Posterior cingulate gyrus (tissue), 11 donors: ENCODE results near the gene GALC.

ENCODE experiments used
- DNase-seq, 10 donors: peaks; one replicate each; pipeline versions ENCODE4 v3.0.0 to v3.0.0-alpha.2; 2020 to 2021; ENCODE audit warnings: mixed read lengths in 3 of 10
- intact Hi-C: fragments of 100-400 bp; cut with DNase I; formaldehyde crosslinking; loops from one replicate; pipeline ENCODE4 v1.15.1; 2023

GALC gene

DNA sequence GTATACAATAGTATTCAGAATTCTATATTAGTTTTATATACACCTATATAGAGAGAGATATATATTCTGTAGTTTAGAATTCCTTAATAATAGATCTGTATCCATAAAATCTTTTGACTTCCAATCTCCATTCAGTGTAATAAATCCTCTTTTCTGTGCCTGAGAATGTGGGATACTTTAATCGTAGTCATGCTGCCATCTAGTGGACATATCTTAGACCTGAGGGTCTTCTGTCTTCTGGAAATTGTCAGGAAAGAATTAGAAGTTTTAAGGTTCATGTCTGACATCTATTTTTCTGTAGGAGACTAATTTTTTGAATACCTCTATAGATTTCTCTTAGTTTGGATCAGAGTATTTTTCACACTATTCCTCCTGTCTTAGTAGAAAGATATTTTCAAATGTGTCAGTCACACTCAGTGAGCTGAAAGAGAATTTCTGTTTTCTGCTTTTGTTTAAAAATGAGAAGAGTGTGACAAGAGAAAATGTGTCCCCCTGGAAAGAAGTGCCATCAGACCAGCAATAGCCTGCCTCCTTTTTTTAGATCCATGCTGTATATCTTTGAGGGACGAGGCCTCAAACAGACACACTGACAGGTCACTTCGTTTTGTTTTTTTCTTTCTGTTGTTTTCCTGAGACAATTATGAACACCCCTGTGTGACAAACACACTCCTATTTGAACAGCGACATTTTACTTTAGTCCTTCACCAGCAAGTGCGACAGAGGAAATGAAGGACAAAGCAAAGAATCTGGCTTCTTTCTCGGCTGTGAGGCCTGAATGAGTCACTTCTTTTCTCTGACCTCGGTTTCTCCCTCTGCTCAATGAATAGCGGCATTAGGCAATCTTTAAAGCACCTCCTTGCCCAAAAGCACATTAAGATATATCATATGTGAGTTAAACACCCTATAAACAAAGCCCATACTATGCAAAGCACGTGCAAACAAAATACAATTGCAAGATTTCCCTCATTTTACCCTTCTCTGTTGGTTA, 96.3 kb downstream of the GALC start:
- no peak for DNase-seq
- intact Hi-C loops = loop anchor here (2.0 to 5.0 kb wide), 2 partner anchors 89 to 152 kb away; no protein-coding TSS in a partner anchor

DNA sequence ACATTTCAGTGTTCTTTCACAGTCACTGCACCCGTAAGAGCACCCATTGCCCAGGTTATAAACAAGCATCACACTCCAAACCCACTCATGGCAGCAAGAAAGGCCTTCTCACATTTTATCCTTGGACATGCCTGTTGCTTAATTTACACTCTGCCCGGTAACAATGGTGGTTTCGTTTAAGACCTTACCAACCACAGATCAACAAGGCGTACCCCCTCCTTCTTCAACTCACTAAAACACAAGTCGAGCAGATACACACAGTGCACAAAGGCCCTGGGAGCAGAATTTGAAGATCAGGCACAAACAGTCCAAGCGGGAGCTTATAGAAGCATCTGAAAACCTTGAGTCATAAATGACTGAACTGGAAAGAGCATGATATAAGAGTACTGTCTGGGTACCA, 98.1 kb downstream of the GALC start:
- intact Hi-C loops = loop anchor here (5.0 kb wide), 1 partner anchor 88 kb away; no protein-coding TSS in a partner anchor
- no peak for DNase-seq

DNA sequence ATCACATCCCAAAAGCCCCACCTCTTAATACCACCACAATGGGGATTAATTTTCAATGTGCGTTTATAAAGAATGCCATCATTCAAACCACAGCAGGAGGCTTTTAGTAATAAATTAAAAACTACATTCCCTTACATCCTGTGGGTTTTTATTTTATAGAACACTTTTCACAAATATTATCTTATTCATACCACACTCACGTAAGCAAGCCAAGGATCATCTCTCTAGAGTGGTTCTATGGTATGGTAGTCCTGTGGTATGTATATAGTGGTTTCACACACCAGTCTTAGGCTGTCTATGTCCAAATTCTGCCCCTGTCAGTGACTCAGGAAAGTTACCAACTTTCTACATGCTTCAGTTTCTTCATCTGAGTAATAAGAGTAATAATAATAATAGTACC, 100.2 kb downstream of the GALC start:
- intact Hi-C loops = no loop called here

DNA sequence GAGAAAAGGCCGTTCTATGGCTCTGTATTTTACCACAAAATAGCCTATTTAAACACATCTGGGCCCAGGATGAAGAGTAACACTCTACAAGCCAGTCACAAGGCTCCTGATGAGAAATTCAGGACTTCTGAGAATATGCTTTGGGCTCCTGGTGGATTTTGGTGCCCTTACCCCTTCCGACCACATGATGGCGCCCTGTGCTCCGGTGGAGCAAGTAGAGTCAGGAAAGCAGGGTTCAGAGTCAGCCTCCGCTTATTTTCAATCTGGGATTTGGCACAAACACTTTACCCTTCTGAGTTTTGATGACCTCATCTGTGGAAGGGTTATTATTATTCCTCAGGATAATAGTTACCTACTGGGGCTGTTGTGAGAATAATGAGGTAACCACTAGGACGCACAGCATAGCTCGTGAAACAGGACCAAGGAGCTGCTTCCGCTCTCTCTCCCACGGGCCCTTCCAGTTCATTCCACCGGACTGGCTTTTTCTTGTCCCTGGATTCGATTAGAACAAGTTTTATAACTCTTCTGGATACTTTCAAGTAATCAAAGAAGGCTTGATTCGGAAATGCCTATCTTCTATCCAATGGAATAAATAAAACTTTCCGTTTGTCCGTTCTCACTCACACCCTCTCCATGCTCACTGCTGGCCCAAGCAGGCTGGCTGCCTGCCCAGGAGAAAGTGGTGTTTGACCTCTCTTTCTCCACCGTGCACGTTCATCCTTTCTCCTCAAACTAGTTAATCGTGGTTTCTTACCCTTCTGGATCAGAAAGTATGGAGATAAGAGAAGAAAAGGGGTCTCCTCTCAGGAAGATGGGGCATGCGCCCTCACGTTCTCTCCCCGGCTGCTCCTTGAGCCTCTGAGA, 104.6 kb downstream of the GALC start:
- DNase-seq = no peak

More for the DNA sequence above, 100.2 kb downstream of the GALC start:
- no peak for DNase-seq

DNA sequence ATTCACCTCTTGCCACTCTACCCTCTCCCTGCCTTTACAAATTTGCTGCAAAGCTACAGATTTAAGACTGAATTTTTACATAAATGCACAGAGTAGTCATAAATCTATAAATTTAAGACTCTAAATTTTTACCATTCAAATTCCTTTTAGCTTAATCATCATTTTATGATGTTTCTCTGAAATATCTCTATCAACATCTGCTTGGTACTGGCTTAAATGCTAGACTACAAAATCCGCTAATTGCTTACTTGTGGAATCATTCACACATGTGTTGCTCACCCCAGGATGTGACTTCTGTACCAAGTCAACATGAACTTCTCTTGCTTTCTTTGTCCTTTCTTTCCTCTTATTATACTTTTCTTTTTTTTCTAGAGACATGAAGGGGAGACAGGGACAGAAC, 109.2 kb downstream of the GALC start:
- intact Hi-C loops = no loop called here

More for the DNA sequence above, 104.6 kb downstream of the GALC start:
- intact Hi-C loops = no loop called here

More for the DNA sequence above, 109.2 kb downstream of the GALC start:
- no peak for DNase-seq
